Gastrocnemius medialis (tissue), 4 donors: ENCODE results near the gene WDR87. TPM values are rescaled to one million over a fixed set of nuclear protein-coding genes. Genes with fewer than 3 reads are reported as not detected.
A peak's percentile ranks its signal among the peaks of the same experiment; 100 is the strongest.

Experiments
- ATAC-seq, 2 donors: fragments of 150-250 bp; one replicate each; pipeline ENCODE4 v1.9.1; 2016
- DNase-seq, 2 donors: peaks; one replicate each; pipeline ENCODE4 v3.0.0-alpha.2; 2019
- H3K27ac ChIP-seq, 4 donors: fragments of 200-600 bp; sonication (generic); 1 replicate in 1 of 4; 2 replicates in 3 of 4; pipeline ENCODE4 v1.5.1; 2016 to 2018; ENCODE audit warnings: mild to moderate bottlenecking in 2 of 4, moderate library complexity in 1 of 4
- H3K27me3 ChIP-seq, 3 donors: fragments of 200-600 bp; sonication (generic) in 2 of 3; 1 replicate in 1 of 3; 2 replicates in 2 of 3; pipeline versions ENCODE4 v1.5.1 to v1.6.0; 2016 to 2019; ENCODE audit warnings: mild to moderate bottlenecking in 1 of 3, moderate library complexity in 1 of 3
- H3K36me3 ChIP-seq, 2 donors: fragments of 200-600 bp; sonication (generic) in 1 of 2; one replicate each; pipeline ENCODE4 v1.5.1; 2017 to 2018
- H3K4me1 ChIP-seq, 2 donors: fragments of 200-600 bp; sonication (generic) in 1 of 2; one replicate each; pipeline ENCODE4 v1.5.1; 2016 to 2017; ENCODE audit warnings: mild to moderate bottlenecking in 2 of 2
- H3K4me3 ChIP-seq, 4 donors: fragments of 200-600 bp; sonication (generic) in 3 of 4; 1 replicate in 1 of 4; 2 replicates in 3 of 4; pipeline ENCODE4 v1.5.1; 2016 to 2019; ENCODE audit warnings: mild to moderate bottlenecking in 2 of 4
- H3K9me3 ChIP-seq, 3 donors: fragments of 200-600 bp; sonication (generic) in 2 of 3; 1 replicate in 1 of 3; 2 replicates in 2 of 3; pipeline ENCODE4 v1.5.1; 2016 to 2019
- POLR2A ChIP-seq, 2 donors: fragments of 450-650 bp; IDR thresholded peaks; one replicate each; pipeline ENCODE4 v1.6.1; 2017; ENCODE audit warnings: antibody characterized with exemption in 2 of 2, mild to moderate bottlenecking in 2 of 2, moderate library complexity in 2 of 2
- in situ Hi-C, 4 donors: fragments of 200-750 bp; cut with MboI; loops; one replicate each; pipeline versions ENCODE4 v1.15.0 to v1.8.0; 2017; ENCODE audit warnings: low sequenced_read_pairs in 4 of 4
- intact Hi-C: fragments of 100-400 bp; cut with DNase I; formaldehyde crosslinking; loops from one replicate; pipeline ENCODE4 v1.15.1; 2023; ENCODE audit warnings: low total_unique reads
- total RNA-seq, 4 donors: library from RNA; depleted of rRNA; stranded (reverse); fragments of >200 nt; gene quantifications; one replicate each; pipeline versions ENCODE4 v1.1.0 to v1.2.3, GENCODE V29; 2016
- TF ChIP-seq, protein P1 (sequence below), 5 experiments: fragments of 450-650 bp in 3 of 5; fragments of 200-600 bp in 2 of 5; sonication (generic) in 2 of 5; IDR thresholded peaks in 4 of 5; conservative IDR thresholded peaks in 1 of 5; 1 replicate in 4 of 5; 2 replicates in 1 of 5; pipeline ENCODE4 v1.5.1; 2016 to 2019; ENCODE audit warnings: antibody characterized with exemption in 5 of 5, mild to moderate bottlenecking in 3 of 5, moderate library complexity in 3 of 5

Gene WDR87
- total RNA-seq, 4 donors from 2014 or later, result not detected

DNA sequence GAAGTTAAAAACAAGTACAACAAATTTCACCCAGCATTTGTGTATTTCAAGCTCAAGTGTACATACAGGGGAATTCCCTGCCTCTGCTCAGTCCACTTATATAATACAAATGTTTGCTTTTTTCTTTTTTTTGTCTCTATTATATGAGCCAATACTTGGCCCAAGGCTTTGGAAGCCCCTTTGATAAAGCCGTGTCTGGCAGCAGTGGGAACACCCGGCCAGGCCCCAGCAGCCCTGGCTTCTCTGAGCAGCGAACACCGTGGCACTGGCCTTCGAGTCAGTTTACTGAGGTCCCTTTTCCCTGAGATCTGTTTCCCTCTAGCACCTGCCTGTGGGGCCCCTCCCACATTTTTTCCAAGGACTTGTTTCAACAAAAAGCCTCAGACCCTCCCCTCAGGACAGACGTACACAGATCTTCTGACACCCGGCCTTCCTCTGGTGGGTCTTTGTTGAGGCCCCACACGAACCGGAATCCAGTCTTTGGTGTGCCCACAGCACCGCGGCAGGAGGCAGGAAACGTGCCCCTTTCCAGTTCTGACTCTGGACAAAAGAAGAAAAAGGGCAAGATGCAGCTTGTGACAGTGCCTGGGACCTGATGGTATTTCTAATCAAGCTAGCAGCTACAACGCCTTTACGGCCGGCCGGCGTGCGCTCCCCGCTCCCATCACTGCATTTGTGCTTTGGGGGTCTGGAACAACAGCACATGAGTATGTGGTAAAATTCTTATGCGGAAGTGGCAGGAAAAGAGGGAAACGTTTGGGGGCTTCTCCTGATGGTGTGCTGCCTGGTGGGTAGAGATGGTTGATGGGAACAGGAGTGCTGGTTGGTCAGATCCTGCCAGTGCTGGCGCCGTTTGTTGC lies 14.4 kb upstream of the WDR87 start:
- in situ Hi-C loops, result loop anchor here (25.0 kb wide), 1 partner anchor 416 kb away; the partner anchor contains the start of gene CATSPERG (in 4 of the 4)

GRCh38 chr19:37914908-37915307 lies 8.5 kb upstream of the WDR87 start:
- H3K4me3 ChIP-seq, result no peak overlapping the region
- no peak for ATAC-seq
- TF ChIP-seq, protein P1, sequence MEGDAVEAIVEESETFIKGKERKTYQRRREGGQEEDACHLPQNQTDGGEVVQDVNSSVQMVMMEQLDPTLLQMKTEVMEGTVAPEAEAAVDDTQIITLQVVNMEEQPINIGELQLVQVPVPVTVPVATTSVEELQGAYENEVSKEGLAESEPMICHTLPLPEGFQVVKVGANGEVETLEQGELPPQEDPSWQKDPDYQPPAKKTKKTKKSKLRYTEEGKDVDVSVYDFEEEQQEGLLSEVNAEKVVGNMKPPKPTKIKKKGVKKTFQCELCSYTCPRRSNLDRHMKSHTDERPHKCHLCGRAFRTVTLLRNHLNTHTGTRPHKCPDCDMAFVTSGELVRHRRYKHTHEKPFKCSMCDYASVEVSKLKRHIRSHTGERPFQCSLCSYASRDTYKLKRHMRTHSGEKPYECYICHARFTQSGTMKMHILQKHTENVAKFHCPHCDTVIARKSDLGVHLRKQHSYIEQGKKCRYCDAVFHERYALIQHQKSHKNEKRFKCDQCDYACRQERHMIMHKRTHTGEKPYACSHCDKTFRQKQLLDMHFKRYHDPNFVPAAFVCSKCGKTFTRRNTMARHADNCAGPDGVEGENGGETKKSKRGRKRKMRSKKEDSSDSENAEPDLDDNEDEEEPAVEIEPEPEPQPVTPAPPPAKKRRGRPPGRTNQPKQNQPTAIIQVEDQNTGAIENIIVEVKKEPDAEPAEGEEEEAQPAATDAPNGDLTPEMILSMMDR (IDR thresholded peaks at IDR 0.05 in 4 of 5, conservative IDR thresholded peaks at IDR 0.05 in 1 of 5), result no peak
- no peak for TF ChIP-seq POLR2A (IDR thresholded peaks at IDR 0.05)
- H3K27ac ChIP-seq, result no peak overlapping the region
- no peak for DNase-seq
- no peaks in the 10 kb centered on the region for H3K36me3 ChIP-seq
- no peaks in the 10 kb centered on the region for H3K4me1 ChIP-seq
- H3K27me3 ChIP-seq, result no peaks in the 10 kb centered on the region
- no peaks in the 10 kb centered on the region for H3K9me3 ChIP-seq
- intact Hi-C loops, result no loop called here
- in situ Hi-C loops, result loop anchor here (25.0 kb wide), 1 partner anchor 422 kb away; the partner anchor contains the start of gene CATSPERG (in 4 of the 4)

More for the DNA sequence above, 14.4 kb upstream of the WDR87 start:
- no peaks in the 10 kb centered on the region for H3K9me3 ChIP-seq
- no peaks in the 10 kb centered on the region for H3K36me3 ChIP-seq
- intact Hi-C loops, result no loop called here
- TF ChIP-seq, protein P1 (IDR thresholded peaks at IDR 0.05 in 4 of 5, conservative IDR thresholded peaks at IDR 0.05 in 1 of 5), result no peak
- TF ChIP-seq POLR2A (IDR thresholded peaks at IDR 0.05), result no peak
- no peak for DNase-seq
- no peak overlapping the region for H3K4me3 ChIP-seq
- no peaks in the 10 kb centered on the region for H3K4me1 ChIP-seq
- no peak overlapping the region for H3K27ac ChIP-seq
- H3K27me3 ChIP-seq, result no peaks in the 10 kb centered on the region
- no peak for ATAC-seq

DNA sequence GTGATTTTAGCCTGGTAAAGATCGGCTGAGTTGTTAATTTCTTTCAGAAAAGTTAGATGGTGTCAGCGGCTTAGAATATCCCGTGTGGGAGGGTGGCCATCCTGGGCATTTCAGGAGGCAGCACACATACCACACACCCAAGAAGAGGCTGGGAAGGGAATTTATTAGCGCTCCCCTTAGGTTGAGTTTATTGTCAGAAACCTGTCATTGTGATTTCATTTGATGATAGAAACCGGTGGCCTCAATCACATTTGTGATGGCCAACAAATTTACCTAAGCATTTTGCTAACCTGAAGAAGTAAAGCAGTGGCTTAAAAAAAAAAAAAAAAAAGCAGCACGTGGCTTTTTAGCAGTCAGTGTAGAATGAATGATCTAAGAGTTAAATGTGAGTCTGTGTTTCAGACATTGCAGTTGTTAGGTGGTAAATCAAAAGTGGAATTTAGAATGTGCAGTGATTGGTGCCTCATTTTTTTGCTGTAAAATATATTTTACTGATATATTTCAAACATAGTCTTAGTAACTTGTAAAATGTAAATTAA lies 3.3 kb upstream of the WDR87 start:
- no peak for ATAC-seq
- H3K4me3 ChIP-seq, result no peak overlapping the region
- DNase-seq, result no peak
- in situ Hi-C loops, result loop anchor here (10.0 to 25.0 kb wide), 2 partner anchors 185 to 428 kb away; partner anchors contain the start of gene CATSPERG (in 4 of the 4)
- no peaks in the 10 kb centered on the region for H3K36me3 ChIP-seq
- H3K4me1 ChIP-seq, result peaks cover 9 to 16% of the 10 kb centered on the region in 2 donors
- intact Hi-C loops, result loop anchor here (5.0 to 10.0 kb wide), 5 partner anchors 183 to 575 kb away; partner anchors contain the start of genes KCNK6, YIF1B and ZNF527
- H3K27me3 ChIP-seq, result no peaks in the 10 kb centered on the region
- TF ChIP-seq, protein P1 (IDR thresholded peaks at IDR 0.05 in 4 of 5, conservative IDR thresholded peaks at IDR 0.05 in 1 of 5), result no peak
- no peak for TF ChIP-seq POLR2A (IDR thresholded peaks at IDR 0.05)
- no peak overlapping the region for H3K27ac ChIP-seq
- H3K9me3 ChIP-seq, result no peaks in the 10 kb centered on the region

- no peak for ATAC-seq
- peak overlapping the region; percentile 84 to 98 (median 90) for H3K4me3 ChIP-seq
- H3K4me1 ChIP-seq, result peaks cover 9 to 16% of the 10 kb centered on the region in 2 donors
- no peaks in the 10 kb centered on the region for H3K36me3 ChIP-seq
- no peak for DNase-seq
- H3K27me3 ChIP-seq, result no peaks in the 10 kb centered on the region
- intact Hi-C loops (loop anchor here (1.0 to 10.0 kb wide), 8 partner anchors 26 to 573 kb away; partner anchors contain the start of genes CATSPERG, KCNK6, YIF1B and ZNF527), in situ Hi-C loops (loop anchor here (10.0 to 25.0 kb wide), 2 partner anchors 187 to 429 kb away; partner anchors contain the start of gene CATSPERG (in 4 of the 4))
- H3K27ac ChIP-seq, result peak overlapping the region in 3 of 4 donors; percentile 62 to 85 (median 81)
- TF ChIP-seq, protein P1 (IDR thresholded peaks at IDR 0.05 in 4 of 5, conservative IDR thresholded peaks at IDR 0.05 in 1 of 5), result no peak
- no peak for TF ChIP-seq POLR2A (IDR thresholded peaks at IDR 0.05)
- no peaks in the 10 kb centered on the region for H3K9me3 ChIP-seq
These were observed 1.5 kb upstream of the WDR87 start for GRCh38 chr19:37907735-37908455.
